ENCODE results near the gene ZNF700.
A peak's percentile ranks its signal among the peaks of the same experiment; 100 is the strongest.
"Not testable (repeated sequence)": the region's sequence is repeated elsewhere in the genome, so short reads cannot be mapped to it uniquely, and the experiment has no call there.

Gene ZNF700

GRCh38 chr19:11986754-11987153 lies 61.8 kb downstream of the ZNF700 start:
- H3K4me1 ChIP-seq (ENCODE audit: insufficient read depth, low read length, poor library complexity, severe bottlenecking) = peaks cover 18% of the 10 kb centered on the region
- TF ChIP-seq CTCF (conservative IDR thresholded peaks at IDR 0.05; ENCODE audit: low read length) = no peak
- TF ChIP-seq EZH2phosphoT487 (IDR thresholded peaks at IDR 0.05; ENCODE audit: borderline replicate concordance) = no peak

GRCh38 chr19:11987405-11988281 lies 62.7 kb downstream of the ZNF700 start:
- Histone ChIP-seq H3K4me1 (ENCODE audit: insufficient read depth, low read length, poor library complexity, severe bottlenecking) (peaks cover 25% of the 10 kb centered on the region), H3K9me3 (ENCODE audit: insufficient read depth, low read depth, low read length) (no peaks in the 10 kb centered on the region), H3F3A (ENCODE audit: low read depth) (no peaks in the 10 kb centered on the region; the same call in 1 of the 2 replicates), H4K20me1 (ENCODE audit: insufficient read depth, low read length, poor library complexity, severe bottlenecking) (peaks cover 35% of the 10 kb centered on the region), H3K4me3 (ENCODE audit: low read length, poor library complexity, severe bottlenecking) (peak overlapping the region; percentile 97), H3K36me3 (ENCODE audit: insufficient read depth, low read length) (no peaks in the 10 kb centered on the region), H3K79me2 (ENCODE audit: insufficient read depth, low read length) (peaks cover 43% of the 10 kb centered on the region), H2AFZ (ENCODE audit: low read length) (peak overlapping the region; percentile 91), H3K9ac (ENCODE audit: low read depth, low read length, poor library complexity, severe bottlenecking) (peak overlapping the region; percentile 95), H3K4me2 (ENCODE audit: low read depth, low read length, poor library complexity, severe bottlenecking) (peak overlapping the region; percentile 66), H3K27me3 (ENCODE audit: insufficient read depth, low read length, poor library complexity, severe bottlenecking) (peaks cover 4% of the 10 kb centered on the region), H3K9me2 (replicated peaks; ENCODE audit: low read depth, low read length) (no peaks in the 10 kb centered on the region)
- TF ChIP-seq CTCF (conservative IDR thresholded peaks at IDR 0.05; ENCODE audit: low read length) (no peak), EZH2phosphoT487 (IDR thresholded peaks at IDR 0.05; ENCODE audit: borderline replicate concordance) (no peak)

More at GRCh38 chr19:11986754-11987153, 61.8 kb downstream of the ZNF700 start:
- Histone ChIP-seq H3F3A (ENCODE audit: low read depth) (no peaks in the 10 kb centered on the region; the same call in 1 of the 2 replicates), H3K9me3 (ENCODE audit: insufficient read depth, low read depth, low read length) (no peaks in the 10 kb centered on the region), H3K9me2 (replicated peaks; ENCODE audit: low read depth, low read length) (no peaks in the 10 kb centered on the region), H3K4me2 (ENCODE audit: low read depth, low read length, poor library complexity, severe bottlenecking) (peak overlapping the region; percentile 66), H3K27me3 (ENCODE audit: insufficient read depth, low read length, poor library complexity, severe bottlenecking) (peaks cover 4% of the 10 kb centered on the region), H2AFZ (ENCODE audit: low read length) (no peak overlapping the region; the same call in 1 of the 2 replicates), H3K79me2 (ENCODE audit: insufficient read depth, low read length) (peaks cover 34% of the 10 kb centered on the region), H3K4me3 (ENCODE audit: low read length, poor library complexity, severe bottlenecking) (peak overlapping the region; percentile 97), H3K9ac (ENCODE audit: low read depth, low read length, poor library complexity, severe bottlenecking) (no peak overlapping the region), H4K20me1 (ENCODE audit: insufficient read depth, low read length, poor library complexity, severe bottlenecking) (peaks cover 28% of the 10 kb centered on the region), H3K36me3 (ENCODE audit: insufficient read depth, low read length) (no peaks in the 10 kb centered on the region)

- H3K27me3 ChIP-seq (ENCODE audit: insufficient read depth, low read length, poor library complexity, severe bottlenecking) = peaks cover 4% of the 10 kb centered on the region
- no peaks in the 10 kb centered on the region; the same call in 1 of the 2 replicates for H3F3A ChIP-seq (ENCODE audit: low read depth)
- peak overlapping the region; percentile 66 for H3K4me2 ChIP-seq (ENCODE audit: low read depth, low read length, poor library complexity, severe bottlenecking)
- H3K36me3 ChIP-seq (ENCODE audit: insufficient read depth, low read length) = no peaks in the 10 kb centered on the region
- peaks cover 33% of the 10 kb centered on the region for H3K4me1 ChIP-seq (ENCODE audit: insufficient read depth, low read length, poor library complexity, severe bottlenecking)
- no peak for TF ChIP-seq EZH2phosphoT487 (IDR thresholded peaks at IDR 0.05; ENCODE audit: borderline replicate concordance)
- TF ChIP-seq CTCF (conservative IDR thresholded peaks at IDR 0.05; ENCODE audit: low read length) = no peak
- H3K9me2 ChIP-seq (replicated peaks; ENCODE audit: low read depth, low read length) = no peaks in the 10 kb centered on the region
- peaks cover 58% of the 10 kb centered on the region for H3K79me2 ChIP-seq (ENCODE audit: insufficient read depth, low read length)
- peaks cover 46% of the 10 kb centered on the region for H4K20me1 ChIP-seq (ENCODE audit: insufficient read depth, low read length, poor library complexity, severe bottlenecking)
- peak overlapping the region; percentile 95 for H3K9ac ChIP-seq (ENCODE audit: low read depth, low read length, poor library complexity, severe bottlenecking)
- H3K4me3 ChIP-seq (ENCODE audit: low read length, poor library complexity, severe bottlenecking) = peak overlapping the region; percentile 97
- no peak overlapping the region for H2AFZ ChIP-seq (ENCODE audit: low read length)
- no peaks in the 10 kb centered on the region for H3K9me3 ChIP-seq (ENCODE audit: insufficient read depth, low read depth, low read length)
Measured at GRCh38 chr19:11989112-11989456, 64.2 kb downstream of the ZNF700 start.

- Histone ChIP-seq H4K20me1 (ENCODE audit: insufficient read depth, low read length, poor library complexity, severe bottlenecking) (peaks cover 52% of the 10 kb centered on the region), H3K4me2 (ENCODE audit: low read depth, low read length, poor library complexity, severe bottlenecking) (peak overlapping the region; percentile 66), H3K4me1 (ENCODE audit: insufficient read depth, low read length, poor library complexity, severe bottlenecking) (peaks cover 40% of the 10 kb centered on the region), H3K79me2 (ENCODE audit: insufficient read depth, low read length) (peaks cover 83% of the 10 kb centered on the region)
- H3K27me3 ChIP-seq (ENCODE audit: insufficient read depth, low read length, poor library complexity, severe bottlenecking); H3F3A ChIP-seq (ENCODE audit: low read depth); H3K9me3 ChIP-seq (ENCODE audit: insufficient read depth, low read depth, low read length); H3K9ac ChIP-seq (ENCODE audit: low read depth, low read length, poor library complexity, severe bottlenecking); H3K9me2 ChIP-seq (replicated peaks; ENCODE audit: low read depth, low read length); H3K36me3 ChIP-seq (ENCODE audit: insufficient read depth, low read length); H2AFZ ChIP-seq (ENCODE audit: low read length); H3K4me3 ChIP-seq (ENCODE audit: low read length, poor library complexity, severe bottlenecking): not testable (repeated sequence)
Measured at GRCh38 chr19:11991921-11992320, 67.0 kb downstream of the ZNF700 start.
